ENCODE measurements around the gene AURKAIP1. TPM values are rescaled to one million over a fixed set of nuclear protein-coding genes. Genes with fewer than 3 reads are reported as not detected.

AURKAIP1 gene
- total and polyA plus RNA-seq, 9 of the 15 experiments (the other 6 are each of a cell fraction or from before 2014, with no cell fraction given), result 7.8 to 478 (median 92.0) TPM

DNA sequence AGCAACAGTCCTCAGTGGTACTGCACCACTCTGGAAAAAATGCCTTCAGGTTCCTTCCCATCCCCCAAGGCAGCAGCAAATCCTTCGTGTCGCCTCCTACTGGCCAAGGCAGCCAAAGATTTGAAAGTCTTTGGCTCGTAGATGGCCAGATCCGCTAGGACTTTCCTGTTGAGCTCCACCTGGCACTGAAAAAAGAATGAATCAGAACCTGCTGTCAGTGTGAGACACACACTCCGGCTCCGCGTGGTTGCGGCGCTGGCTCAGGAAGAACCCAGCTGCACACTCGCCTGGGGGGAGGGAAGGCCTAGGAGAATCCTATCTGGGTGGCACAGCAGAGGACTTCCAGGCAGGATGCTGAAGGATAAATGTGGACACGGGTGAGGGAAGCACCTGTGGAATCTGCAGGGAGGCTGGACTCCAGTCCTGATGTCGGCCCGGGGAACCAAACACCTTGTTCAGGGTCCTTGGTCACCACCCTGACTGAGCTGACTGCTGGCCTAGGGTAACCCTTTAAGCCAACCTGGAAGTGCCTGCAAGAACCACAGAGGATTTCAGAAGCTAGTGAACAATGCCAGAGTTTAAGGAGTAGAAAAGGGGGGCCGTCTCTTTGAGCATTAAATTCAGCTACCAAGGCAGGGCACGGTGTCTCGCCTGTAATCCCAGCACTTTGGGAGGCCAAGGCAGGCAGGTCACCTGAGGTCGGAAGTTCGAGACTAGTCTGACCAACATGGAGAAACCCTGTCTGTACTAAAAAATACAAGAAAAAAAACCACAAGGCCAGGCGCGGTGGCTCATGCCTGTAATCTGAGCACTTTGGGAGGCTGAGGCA is 27.3 kb upstream of the AURKAIP1 start (continued):
- TF ChIP-seq, protein P1, sequence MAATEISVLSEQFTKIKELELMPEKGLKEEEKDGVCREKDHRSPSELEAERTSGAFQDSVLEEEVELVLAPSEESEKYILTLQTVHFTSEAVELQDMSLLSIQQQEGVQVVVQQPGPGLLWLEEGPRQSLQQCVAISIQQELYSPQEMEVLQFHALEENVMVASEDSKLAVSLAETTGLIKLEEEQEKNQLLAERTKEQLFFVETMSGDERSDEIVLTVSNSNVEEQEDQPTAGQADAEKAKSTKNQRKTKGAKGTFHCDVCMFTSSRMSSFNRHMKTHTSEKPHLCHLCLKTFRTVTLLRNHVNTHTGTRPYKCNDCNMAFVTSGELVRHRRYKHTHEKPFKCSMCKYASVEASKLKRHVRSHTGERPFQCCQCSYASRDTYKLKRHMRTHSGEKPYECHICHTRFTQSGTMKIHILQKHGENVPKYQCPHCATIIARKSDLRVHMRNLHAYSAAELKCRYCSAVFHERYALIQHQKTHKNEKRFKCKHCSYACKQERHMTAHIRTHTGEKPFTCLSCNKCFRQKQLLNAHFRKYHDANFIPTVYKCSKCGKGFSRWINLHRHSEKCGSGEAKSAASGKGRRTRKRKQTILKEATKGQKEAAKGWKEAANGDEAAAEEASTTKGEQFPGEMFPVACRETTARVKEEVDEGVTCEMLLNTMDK (IDR thresholded peaks at IDR 0.05; ENCODE audit: borderline replicate concordance, insufficient read depth, low read depth, low read length, poor library complexity, severe bottlenecking), result peak; percentile 92
- TF ChIP-seq KAT2B (IDR thresholded peaks at IDR 0.05; ENCODE audit: low read depth, low read length), result no peak
- TF ChIP-seq, protein P2, sequence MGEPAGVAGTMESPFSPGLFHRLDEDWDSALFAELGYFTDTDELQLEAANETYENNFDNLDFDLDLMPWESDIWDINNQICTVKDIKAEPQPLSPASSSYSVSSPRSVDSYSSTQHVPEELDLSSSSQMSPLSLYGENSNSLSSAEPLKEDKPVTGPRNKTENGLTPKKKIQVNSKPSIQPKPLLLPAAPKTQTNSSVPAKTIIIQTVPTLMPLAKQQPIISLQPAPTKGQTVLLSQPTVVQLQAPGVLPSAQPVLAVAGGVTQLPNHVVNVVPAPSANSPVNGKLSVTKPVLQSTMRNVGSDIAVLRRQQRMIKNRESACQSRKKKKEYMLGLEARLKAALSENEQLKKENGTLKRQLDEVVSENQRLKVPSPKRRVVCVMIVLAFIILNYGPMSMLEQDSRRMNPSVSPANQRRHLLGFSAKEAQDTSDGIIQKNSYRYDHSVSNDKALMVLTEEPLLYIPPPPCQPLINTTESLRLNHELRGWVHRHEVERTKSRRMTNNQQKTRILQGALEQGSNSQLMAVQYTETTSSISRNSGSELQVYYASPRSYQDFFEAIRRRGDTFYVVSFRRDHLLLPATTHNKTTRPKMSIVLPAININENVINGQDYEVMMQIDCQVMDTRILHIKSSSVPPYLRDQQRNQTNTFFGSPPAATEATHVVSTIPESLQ (CRISPR knock-in tag; IDR thresholded peaks at IDR 0.05), result no peak
- no peak for TF ChIP-seq ZKSCAN3 (CRISPR knock-in tag; IDR thresholded peaks at IDR 0.05)
- TF ChIP-seq, protein P3, sequence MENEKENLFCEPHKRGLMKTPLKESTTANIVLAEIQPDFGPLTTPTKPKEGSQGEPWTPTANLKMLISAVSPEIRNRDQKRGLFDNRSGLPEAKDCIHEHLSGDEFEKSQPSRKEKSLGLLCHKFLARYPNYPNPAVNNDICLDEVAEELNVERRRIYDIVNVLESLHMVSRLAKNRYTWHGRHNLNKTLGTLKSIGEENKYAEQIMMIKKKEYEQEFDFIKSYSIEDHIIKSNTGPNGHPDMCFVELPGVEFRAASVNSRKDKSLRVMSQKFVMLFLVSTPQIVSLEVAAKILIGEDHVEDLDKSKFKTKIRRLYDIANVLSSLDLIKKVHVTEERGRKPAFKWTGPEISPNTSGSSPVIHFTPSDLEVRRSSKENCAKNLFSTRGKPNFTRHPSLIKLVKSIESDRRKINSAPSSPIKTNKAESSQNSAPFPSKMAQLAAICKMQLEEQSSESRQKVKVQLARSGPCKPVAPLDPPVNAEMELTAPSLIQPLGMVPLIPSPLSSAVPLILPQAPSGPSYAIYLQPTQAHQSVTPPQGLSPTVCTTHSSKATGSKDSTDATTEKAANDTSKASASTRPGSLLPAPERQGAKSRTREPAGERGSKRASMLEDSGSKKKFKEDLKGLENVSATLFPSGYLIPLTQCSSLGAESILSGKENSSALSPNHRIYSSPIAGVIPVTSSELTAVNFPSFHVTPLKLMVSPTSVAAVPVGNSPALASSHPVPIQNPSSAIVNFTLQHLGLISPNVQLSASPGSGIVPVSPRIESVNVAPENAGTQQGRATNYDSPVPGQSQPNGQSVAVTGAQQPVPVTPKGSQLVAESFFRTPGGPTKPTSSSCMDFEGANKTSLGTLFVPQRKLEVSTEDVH (IDR thresholded peaks at IDR 0.05; ENCODE audit: low read depth, partially characterized antibody), result no peak
- TF ChIP-seq YBX1 (IDR thresholded peaks at IDR 0.05), result no peak
- no peak for TF ChIP-seq PRDM10 (IDR thresholded peaks at IDR 0.05; ENCODE audit: partially characterized antibody)
- no peak for TF ChIP-seq NFXL1 (CRISPR knock-in tag; IDR thresholded peaks at IDR 0.05)
- TF ChIP-seq, protein P4, sequence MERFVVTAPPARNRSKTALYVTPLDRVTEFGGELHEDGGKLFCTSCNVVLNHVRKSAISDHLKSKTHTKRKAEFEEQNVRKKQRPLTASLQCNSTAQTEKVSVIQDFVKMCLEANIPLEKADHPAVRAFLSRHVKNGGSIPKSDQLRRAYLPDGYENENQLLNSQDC (CRISPR knock-in tag; IDR thresholded peaks at IDR 0.05), result no peak
- no peak for TF ChIP-seq THRA (IDR thresholded peaks at IDR 0.05)
- TF ChIP-seq EP300 (IDR thresholded peaks at IDR 0.05; ENCODE audit: low read length), result no peak
- TF ChIP-seq MCM3 (IDR thresholded peaks at IDR 0.05), result no peak

All from K562 (cell line).